Measurements from ENCODE around the gene ACTL7A.

ACTL7A gene

DNA sequence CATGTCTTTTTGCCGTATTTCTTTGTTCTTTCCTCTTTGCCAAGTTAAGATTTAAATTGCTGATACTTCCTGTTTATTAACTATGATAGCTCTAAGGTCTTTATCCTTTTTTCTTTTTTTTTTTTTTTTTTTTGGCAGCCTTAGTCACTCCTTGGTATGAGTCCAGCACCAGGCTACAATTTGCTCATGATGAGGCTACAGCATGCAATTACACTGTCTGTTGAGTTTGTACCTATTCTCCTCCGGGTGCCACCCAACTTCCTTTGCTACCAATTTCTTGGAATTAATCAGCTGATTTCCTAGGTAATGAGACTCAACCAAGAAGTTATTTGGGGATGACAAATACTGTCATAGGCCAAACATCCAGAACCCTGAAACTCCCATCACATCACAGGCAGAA lies 31.8 kb upstream of the ACTL7A start:
- TF ChIP-seq, protein P1, sequence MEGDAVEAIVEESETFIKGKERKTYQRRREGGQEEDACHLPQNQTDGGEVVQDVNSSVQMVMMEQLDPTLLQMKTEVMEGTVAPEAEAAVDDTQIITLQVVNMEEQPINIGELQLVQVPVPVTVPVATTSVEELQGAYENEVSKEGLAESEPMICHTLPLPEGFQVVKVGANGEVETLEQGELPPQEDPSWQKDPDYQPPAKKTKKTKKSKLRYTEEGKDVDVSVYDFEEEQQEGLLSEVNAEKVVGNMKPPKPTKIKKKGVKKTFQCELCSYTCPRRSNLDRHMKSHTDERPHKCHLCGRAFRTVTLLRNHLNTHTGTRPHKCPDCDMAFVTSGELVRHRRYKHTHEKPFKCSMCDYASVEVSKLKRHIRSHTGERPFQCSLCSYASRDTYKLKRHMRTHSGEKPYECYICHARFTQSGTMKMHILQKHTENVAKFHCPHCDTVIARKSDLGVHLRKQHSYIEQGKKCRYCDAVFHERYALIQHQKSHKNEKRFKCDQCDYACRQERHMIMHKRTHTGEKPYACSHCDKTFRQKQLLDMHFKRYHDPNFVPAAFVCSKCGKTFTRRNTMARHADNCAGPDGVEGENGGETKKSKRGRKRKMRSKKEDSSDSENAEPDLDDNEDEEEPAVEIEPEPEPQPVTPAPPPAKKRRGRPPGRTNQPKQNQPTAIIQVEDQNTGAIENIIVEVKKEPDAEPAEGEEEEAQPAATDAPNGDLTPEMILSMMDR (IDR thresholded peaks at IDR 0.05; ENCODE audit: low read depth, low read length, missing control alignments) = no peak
- no peak for DNase-seq (ENCODE audit: low read depth)

GRCh38 chr9:108831496-108832178 lies 30.4 kb upstream of the ACTL7A start:
- DNase-seq (ENCODE audit: low read depth) = no peak
- no peak overlapping the region for H3K4me3 ChIP-seq (ENCODE audit: low read depth, low read length)
- TF ChIP-seq, protein P1 (IDR thresholded peaks at IDR 0.05; ENCODE audit: low read depth, low read length, missing control alignments) = no peak

More for the DNA sequence above, 31.8 kb upstream of the ACTL7A start:
- no peak overlapping the region for H3K4me3 ChIP-seq (ENCODE audit: low read depth, low read length)

- TF ChIP-seq, protein P1 (IDR thresholded peaks at IDR 0.05; ENCODE audit: low read depth, low read length, missing control alignments) = no peak
- H3K4me3 ChIP-seq (ENCODE audit: low read depth, low read length) = no peak overlapping the region
- DNase-seq (ENCODE audit: low read depth) = no peak
Observed at GRCh38 chr9:108832179-108832500, 29.9 kb upstream of the ACTL7A start.

- DNase-seq (ENCODE audit: low read depth) = no peak
- no peak overlapping the region for H3K4me3 ChIP-seq (ENCODE audit: low read depth, low read length)
- TF ChIP-seq, protein P1 (IDR thresholded peaks at IDR 0.05; ENCODE audit: low read depth, low read length, missing control alignments) = no peak
Observed at GRCh38 chr9:108834959-108835665, 27.0 kb upstream of the ACTL7A start.

- no peak for DNase-seq (ENCODE audit: low read depth)
- TF ChIP-seq, protein P1 (IDR thresholded peaks at IDR 0.05; ENCODE audit: low read depth, low read length, missing control alignments) = no peak
- no peak overlapping the region for H3K4me3 ChIP-seq (ENCODE audit: low read depth, low read length)
Observed at GRCh38 chr9:108835831-108836230, 26.2 kb upstream of the ACTL7A start.

GRCh38 chr9:108836319-108836718 lies 25.7 kb upstream of the ACTL7A start:
- TF ChIP-seq, protein P1 (IDR thresholded peaks at IDR 0.05; ENCODE audit: low read depth, low read length, missing control alignments) = no peak
- DNase-seq (ENCODE audit: low read depth) = no peak
- no peak overlapping the region for H3K4me3 ChIP-seq (ENCODE audit: low read depth, low read length)

- DNase-seq (ENCODE audit: low read depth) = no peak
- H3K4me3 ChIP-seq (ENCODE audit: low read depth, low read length) = no peak overlapping the region
- TF ChIP-seq, protein P1 (IDR thresholded peaks at IDR 0.05; ENCODE audit: low read depth, low read length, missing control alignments) = no peak
Observed at GRCh38 chr9:108836781-108837180, 25.3 kb upstream of the ACTL7A start.

Measured in GM12864 (cell line).